OCI-LY1 (cell line): ENCODE results near the gene PPP1R9A.

ENCODE experiments used
- H2AFZ ChIP-seq: fragments of 200-600 bp; sonication (generic), shearing (Covaris generic); 2 replicates; pipeline ENCODE4 v1.6.0; 2014; ENCODE audit warnings: antibody characterized with exemption, mild to moderate bottlenecking, low read length
- H3F3A ChIP-seq: fragments of 200-600 bp; sonication (generic), shearing (Covaris generic); 2 replicates; pipeline ENCODE4 v1.6.0; 2014; ENCODE audit warnings: mild to moderate bottlenecking, antibody characterized with exemption, low read length, moderate library complexity; ENCODE audit not compliant: insufficient read depth
- H3K27ac ChIP-seq: fragments of 200-600 bp; sonication (generic); 2 replicates; pipeline ENCODE4 v1.5.1; 2014; ENCODE audit warnings: low read length, mixed run types, mild to moderate bottlenecking, low read depth; ENCODE audit not compliant: poor library complexity, severe bottlenecking
- H3K27me3 ChIP-seq: fragments of 200-600 bp; sonication (generic); 2 replicates; pipeline ENCODE4 v1.6.0; 2014; ENCODE audit warnings: antibody characterized with exemption, mild to moderate bottlenecking, low read length, moderate library complexity; ENCODE audit not compliant: insufficient read depth
- H3K36me3 ChIP-seq: fragments of 200-600 bp; sonication (generic); 2 replicates; pipeline ENCODE4 v1.6.1; 2014; ENCODE audit warnings: mild to moderate bottlenecking, antibody characterized with exemption, low read length, moderate library complexity, mixed read lengths; ENCODE audit not compliant: insufficient read depth
- H3K4me1 ChIP-seq: fragments of 200-600 bp; sonication (generic); 2 replicates; pipeline ENCODE4 v1.5.1; 2014; ENCODE audit warnings: mild to moderate bottlenecking, low read length, moderate library complexity; ENCODE audit not compliant: insufficient read depth, severe bottlenecking
- H3K4me2 ChIP-seq: fragments of 200-600 bp; sonication (generic), shearing (Covaris generic); 2 replicates; pipeline ENCODE4 v1.6.1; 2014; ENCODE audit warnings: low read length
- H3K4me3 ChIP-seq: fragments of 200-600 bp; sonication (generic); 2 replicates; pipeline ENCODE4 v1.5.1; 2014; ENCODE audit warnings: low read length, low read depth, mild to moderate bottlenecking, mixed read lengths; ENCODE audit not compliant: poor library complexity, severe bottlenecking
- H3K79me2 ChIP-seq: fragments of 200-600 bp; shearing (Covaris generic); 2 replicates; pipeline ENCODE4 v1.6.1; 2016; ENCODE audit warnings: mixed run types, low read length, mixed read lengths; ENCODE audit not compliant: insufficient read depth
- H3K9ac ChIP-seq: fragments of 200-600 bp; sonication (generic), shearing (Covaris generic); 2 replicates; pipeline ENCODE4 v1.6.1; 2014; ENCODE audit warnings: mild to moderate bottlenecking, low read length, mixed read lengths
- H3K9me2 ChIP-seq: fragments of 200-600 bp; sonication (generic), shearing (Covaris generic); 2 replicates; pipeline ENCODE4 v1.6.1; 2014; ENCODE audit warnings: low read depth, mild to moderate bottlenecking, low read length, mixed read lengths
- H3K9me3 ChIP-seq: fragments of 200-600 bp; shearing (Covaris generic); 2 replicates; pipeline ENCODE4 v1.6.1; 2014; ENCODE audit warnings: low read length, mixed read lengths
- H4K20me1 ChIP-seq: fragments of 200-600 bp; sonication (generic), shearing (Covaris generic); 2 replicates; pipeline ENCODE4 v1.6.0; 2016; ENCODE audit warnings: mild to moderate bottlenecking, low read length; ENCODE audit not compliant: insufficient read depth
- CTCF ChIP-seq: fragments of 200-600 bp; sonication (generic), shearing (Covaris generic); IDR thresholded peaks from 2 replicates; pipeline ENCODE4 v1.5.1; 2017; ENCODE audit warnings: mild to moderate bottlenecking, antibody characterized with exemption, low read length, moderate library complexity, mixed read lengths
- EZH2 ChIP-seq: fragments of 200-600 bp; sonication (generic), shearing (Covaris generic); IDR thresholded peaks from 2 replicates; pipeline ENCODE4 v1.8.0; 2017; ENCODE audit warnings: borderline replicate concordance, mixed run types, mild to moderate bottlenecking, antibody characterized with exemption, low read length, moderate library complexity, mixed read lengths

PPP1R9A gene

GRCh38 chr7:94995921-94996320 lies 88.5 kb downstream of the PPP1R9A start:
- H3K9me2 ChIP-seq, result no peaks in the 10 kb centered on the region
- H3K27ac ChIP-seq, result no peak overlapping the region
- no peak overlapping the region for H2AFZ ChIP-seq
- TF ChIP-seq CTCF, result no peak
- no peak for TF ChIP-seq EZH2
- H3K79me2 ChIP-seq, result no peaks in the 10 kb centered on the region
- H4K20me1 ChIP-seq, result no peaks in the 10 kb centered on the region
- no peaks in the 10 kb centered on the region for H3K36me3 ChIP-seq
- H3K9ac ChIP-seq, result no peak overlapping the region
- H3K4me3 ChIP-seq, result no peak overlapping the region
- no peaks in the 10 kb centered on the region for H3F3A ChIP-seq
- H3K4me2 ChIP-seq, result no peak overlapping the region
- H3K4me1 ChIP-seq, result no peaks in the 10 kb centered on the region
- H3K9me3 ChIP-seq, result no peaks in the 10 kb centered on the region
- H3K27me3 ChIP-seq, result no peaks in the 10 kb centered on the region

GRCh38 chr7:94996369-94996768 lies 89.0 kb downstream of the PPP1R9A start:
- no peak overlapping the region for H3K27ac ChIP-seq
- no peaks in the 10 kb centered on the region for H3K36me3 ChIP-seq
- no peak overlapping the region for H2AFZ ChIP-seq
- no peaks in the 10 kb centered on the region for H3K4me1 ChIP-seq
- H3K4me2 ChIP-seq, result no peak overlapping the region
- no peaks in the 10 kb centered on the region for H3F3A ChIP-seq
- H3K79me2 ChIP-seq, result no peaks in the 10 kb centered on the region
- H4K20me1 ChIP-seq, result no peaks in the 10 kb centered on the region
- TF ChIP-seq CTCF (no peak), EZH2 (no peak)
- H3K9me3 ChIP-seq, result no peaks in the 10 kb centered on the region
- H3K4me3 ChIP-seq, result no peak overlapping the region
- no peaks in the 10 kb centered on the region for H3K9me2 ChIP-seq
- no peak overlapping the region for H3K9ac ChIP-seq
- H3K27me3 ChIP-seq, result no peaks in the 10 kb centered on the region

- Histone ChIP-seq H3K4me3 (no peak overlapping the region), H3K9ac (no peak overlapping the region), H3K9me2 (no peaks in the 10 kb centered on the region), H3K27me3 (no peaks in the 10 kb centered on the region), H3K27ac (no peak overlapping the region), H2AFZ (no peak overlapping the region), H3F3A (no peaks in the 10 kb centered on the region), H3K79me2 (no peaks in the 10 kb centered on the region), H3K9me3 (no peaks in the 10 kb centered on the region), H3K36me3 (no peaks in the 10 kb centered on the region), H3K4me1 (no peaks in the 10 kb centered on the region), H3K4me2 (no peak overlapping the region), H4K20me1 (no peaks in the 10 kb centered on the region)
- TF ChIP-seq CTCF, result no peak
- no peak for TF ChIP-seq EZH2
Measured at GRCh38 chr7:94997547-94997946, 90.2 kb downstream of the PPP1R9A start.
